ENCODE results near the gene CRHR2.
"Not testable (repeated sequence)": the region's sequence is repeated elsewhere in the genome, so short reads cannot be mapped to it uniquely, and the experiment has no call there.

CRHR2 gene

DNA sequence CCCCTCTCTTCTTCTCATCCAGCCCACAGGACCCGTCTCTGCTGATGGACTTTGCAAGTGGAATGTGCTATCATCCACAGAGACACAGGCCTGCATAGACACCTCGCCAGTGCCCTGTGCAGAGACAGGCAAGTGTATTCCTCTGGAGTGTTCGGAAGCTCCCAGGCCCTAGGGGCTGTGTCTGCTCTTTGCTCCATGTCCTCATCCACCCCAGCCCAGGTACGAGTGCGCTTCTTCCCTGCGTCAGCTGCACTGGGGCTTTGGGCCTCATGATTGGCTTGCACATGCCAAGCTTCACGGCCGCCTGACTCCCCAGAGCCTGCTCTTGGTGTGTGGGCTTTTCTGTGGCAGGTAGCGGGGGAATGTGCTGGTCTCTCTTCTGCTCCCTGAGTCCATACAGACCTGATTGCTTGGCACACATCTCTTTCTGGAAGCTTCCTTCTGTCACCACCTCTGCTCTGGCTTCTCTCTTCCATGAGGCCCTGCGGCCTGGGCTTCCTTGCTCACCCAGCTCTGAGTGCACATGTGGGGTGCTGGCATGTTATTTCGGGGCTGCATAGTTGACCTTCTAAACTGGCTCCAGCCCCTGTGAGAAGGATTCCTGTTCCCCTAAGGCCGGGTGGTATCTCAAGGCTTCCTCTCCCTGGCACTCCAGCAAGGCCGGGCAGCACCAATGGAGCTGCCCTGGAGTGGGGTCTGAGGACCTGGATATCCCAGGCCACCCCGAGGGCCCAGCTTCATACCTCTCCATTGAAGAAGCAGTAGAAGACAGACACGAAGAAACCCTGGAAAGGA lies 27.8 kb downstream of the CRHR2 start:
- no peak for DNase-seq (ENCODE audit: low read depth)

DNA sequence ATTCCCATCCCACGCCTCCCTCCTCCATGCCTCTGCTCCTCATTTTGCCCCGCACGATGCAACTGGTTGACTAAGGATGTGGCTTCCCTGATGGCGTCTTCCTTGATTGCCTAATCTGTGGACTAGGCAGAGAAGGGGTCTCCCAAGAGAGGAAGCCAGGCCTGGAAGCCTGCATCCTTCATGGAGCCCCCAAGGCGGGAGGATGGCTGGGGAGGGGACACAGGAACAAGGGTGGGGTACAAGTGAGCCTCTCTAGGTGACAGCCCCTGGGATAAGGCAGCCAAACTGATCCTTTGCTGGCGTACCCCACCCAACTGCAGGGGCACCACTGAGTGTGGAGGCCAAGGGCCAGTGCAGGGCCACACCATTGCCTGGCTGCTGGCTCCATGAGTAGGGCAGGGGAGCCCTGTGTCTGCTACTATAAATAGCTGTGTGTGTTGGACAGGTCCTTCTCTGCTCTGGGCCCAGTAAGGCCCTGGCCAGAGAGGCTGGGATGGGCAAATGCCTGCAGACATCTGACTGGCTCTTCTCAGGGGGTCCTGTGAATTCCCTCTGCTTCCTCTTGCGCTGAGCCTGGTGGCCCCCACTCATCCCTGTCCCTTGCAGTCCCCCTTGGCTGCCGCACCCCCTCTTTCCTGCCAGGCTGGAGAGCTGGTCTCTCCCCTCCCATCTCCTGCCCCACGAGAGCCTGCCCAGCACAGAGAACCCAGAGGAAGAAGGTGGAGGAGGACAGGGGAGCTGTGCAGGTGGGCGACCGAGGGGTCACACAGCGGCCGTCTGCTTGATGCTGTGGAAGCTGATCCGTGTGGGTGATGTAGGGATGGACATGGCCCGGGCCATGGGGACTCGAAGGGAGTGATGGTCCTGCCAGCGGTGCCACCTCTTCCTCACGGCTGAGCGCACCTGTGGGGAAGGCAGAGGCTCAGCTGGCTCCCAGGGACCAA lies 29.3 kb downstream of the CRHR2 start:
- DNase-seq (ENCODE audit: low read depth) = no peak

DNA sequence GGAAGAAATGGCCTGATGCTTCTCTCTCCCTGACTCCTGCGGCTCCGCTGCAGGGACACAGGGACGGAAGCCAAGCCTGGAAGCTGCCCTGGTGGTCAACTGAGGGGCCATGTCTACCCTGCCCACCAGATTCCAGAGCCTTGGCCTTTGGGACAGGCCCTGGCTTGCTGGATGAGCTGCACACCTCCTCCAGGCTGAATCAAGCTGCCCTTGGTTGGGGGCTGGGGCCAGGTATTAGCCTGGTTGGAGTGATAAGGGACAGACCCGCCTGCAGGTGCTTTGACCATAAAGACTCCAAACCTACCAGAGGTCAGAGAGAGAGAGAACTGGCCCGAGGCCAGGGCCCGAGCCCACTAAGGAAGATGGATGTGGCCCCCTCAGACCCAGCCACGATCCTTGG lies 30.1 kb downstream of the CRHR2 start:
- no peak for DNase-seq (ENCODE audit: low read depth)

DNA sequence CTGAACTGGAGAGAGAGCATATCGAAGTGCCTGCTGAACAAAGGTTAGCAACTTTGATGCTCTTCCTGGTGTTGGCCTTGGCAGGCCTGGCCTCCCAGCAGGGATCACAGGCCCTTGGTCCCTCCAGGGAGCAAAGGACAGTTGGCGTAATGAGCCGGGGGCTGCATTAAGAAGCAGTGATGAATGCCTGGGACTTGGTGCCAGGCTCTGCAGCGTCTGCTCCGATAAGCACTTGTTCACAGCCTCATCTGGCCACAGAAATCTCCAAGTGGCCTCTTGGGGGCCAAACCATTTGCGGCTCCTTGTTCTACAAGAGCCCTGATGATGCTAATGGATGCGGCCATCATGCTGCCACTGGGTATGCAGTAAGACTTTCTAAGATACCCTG lies 31.8 kb downstream of the CRHR2 start:
- DNase-seq (ENCODE audit: low read depth) = no peak

DNA sequence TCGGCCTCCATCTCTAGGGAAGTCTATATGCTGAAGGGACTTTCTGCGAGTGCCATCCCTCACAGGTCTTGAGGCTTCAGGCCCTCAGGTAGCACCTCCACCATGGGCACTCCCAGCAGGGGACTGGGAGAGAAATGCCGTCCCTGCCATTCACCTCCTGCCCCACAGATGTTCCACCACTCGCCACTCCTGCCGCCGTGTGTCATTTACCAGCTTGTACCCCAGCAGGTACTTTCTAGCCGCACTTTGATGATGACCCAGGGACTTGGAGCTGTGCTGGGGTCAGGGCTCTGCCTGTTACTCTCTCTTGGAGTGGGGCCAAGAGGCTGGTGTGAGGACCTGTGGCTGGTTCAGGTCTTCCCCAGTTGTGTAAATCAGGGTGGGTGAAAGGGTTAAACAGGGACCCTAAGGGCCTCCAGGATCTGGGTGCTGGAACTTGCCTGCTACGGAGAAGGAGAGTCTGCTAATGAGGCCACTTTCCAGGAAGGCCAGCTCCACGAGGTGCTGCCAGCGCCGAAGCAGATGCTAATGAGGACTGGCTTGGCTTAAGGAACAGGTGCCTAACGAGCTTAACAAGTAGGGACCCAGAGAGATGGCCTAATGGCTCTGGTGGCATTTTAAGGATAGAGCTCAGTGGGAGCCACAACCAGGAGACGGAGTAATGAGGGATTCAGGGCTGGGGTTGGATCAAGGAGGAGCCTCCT lies 32.4 kb downstream of the CRHR2 start:
- DNase-seq (ENCODE audit: low read depth) = no peak

DNA sequence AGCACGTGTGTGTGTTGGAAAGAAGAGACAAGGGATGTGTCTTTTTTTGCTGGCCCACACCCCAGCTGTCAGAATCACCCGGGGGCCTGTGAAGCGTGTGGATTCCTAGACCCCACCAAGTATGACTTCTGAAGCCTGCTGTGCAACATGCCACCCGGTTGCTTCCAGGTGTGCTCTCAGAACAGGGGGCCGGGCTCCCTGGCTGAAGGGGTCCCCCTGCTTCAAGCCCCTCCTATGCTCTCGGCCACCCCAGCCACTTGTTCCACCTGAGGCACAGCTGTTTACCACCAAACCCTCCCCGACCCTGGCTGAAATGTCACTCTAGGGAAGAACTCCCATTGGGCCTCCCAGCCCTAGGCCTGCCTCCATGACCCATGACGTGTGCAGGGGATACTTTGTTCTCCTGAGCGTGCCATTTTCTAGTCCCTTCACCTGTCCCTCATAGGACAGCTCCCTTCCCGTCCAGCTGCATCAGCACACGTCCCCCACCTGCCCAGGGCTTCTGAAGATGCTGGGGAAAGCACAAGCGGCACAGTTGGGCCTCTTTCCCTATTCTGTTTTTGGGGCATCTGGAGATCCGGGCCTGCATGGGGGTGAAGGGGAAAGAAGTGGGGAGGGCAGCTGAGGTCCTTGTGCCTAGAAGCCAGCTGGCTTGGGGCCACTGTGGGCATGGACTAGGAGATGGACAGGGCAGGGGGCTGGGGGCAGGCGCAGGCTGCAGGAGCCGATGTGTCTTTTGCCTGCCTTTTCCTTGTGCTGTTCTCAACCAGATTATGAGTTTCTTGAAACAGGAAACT lies 33.3 kb downstream of the CRHR2 start:
- no peak for DNase-seq (ENCODE audit: low read depth)

DNA sequence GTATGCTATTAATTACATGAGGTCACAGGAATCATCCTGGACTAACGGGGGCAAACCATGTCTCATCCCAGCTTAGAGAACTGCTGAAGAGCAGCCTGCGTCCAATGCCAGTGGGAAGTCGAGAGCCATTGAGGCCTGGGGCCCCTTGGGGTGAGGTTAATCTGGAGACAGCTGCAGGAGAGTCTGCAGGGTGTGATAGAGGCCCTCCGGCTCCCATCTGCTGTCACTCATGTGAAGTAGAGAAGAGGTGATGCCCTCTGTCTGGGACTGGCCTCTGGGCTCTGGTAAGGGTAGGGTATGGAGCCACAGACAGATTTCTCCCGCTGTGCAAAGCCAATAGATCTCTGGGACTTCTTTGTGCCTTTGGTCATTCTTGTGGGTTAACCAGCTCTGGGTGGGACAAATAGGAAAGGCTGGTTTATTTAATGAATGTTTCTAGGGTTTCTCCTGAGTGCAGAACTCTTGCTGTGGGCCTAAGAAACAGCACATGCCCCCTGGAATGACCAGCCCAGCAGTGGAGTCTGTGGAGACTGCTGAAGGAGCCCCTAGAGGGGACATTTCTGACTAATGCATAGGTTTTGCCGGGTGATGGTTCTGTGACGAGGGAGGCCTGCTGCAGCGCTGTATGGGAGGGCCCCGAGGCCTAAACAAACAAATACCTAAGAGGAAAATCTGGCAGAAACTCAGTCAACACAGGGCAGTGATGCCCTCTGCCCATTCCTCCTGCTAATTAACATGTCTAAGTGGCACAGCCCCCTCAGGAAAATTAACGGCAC lies 34.5 kb downstream of the CRHR2 start:
- no peak for DNase-seq (ENCODE audit: low read depth)

DNA sequence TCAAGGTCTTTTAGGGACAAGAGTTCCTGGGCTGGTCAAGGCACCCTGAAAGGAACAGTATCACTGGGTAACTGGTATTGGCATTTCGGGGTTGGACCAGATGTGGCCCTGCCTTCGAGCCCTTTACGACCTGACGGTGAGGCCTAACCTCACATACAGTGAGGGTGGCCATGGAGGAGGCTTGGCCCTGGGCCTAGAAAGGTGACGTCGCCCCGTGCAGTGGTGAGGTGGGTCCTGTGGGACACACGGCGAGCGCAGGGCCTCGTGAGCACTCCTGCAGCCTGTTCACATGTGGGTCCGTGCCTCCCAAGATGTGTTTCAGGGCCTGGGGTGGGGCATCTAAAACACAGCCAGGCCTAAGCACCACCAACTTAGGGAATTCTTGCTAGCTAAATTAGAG lies 36.1 kb downstream of the CRHR2 start:
- no peak for DNase-seq (ENCODE audit: low read depth)

DNA sequence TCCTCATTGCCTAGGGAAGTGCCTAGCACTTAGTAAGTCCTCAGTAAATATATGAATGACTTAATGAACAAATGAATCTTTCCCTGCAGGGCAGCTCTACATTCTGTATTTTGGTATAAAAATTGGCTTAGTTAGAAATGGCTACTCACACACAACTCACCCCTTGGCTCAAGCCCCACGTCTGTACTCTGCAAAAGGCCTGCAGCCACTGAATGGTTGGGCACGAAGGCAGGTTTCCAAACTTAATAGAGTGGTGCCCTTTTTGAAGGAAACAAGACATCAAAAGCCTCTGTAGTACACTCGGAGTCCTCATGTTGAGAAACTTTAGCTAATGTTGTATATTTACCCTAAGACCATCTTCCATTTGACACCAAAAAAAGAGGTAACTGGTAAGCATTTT lies 36.6 kb downstream of the CRHR2 start:
- DNase-seq (ENCODE audit: low read depth) = no peak

DNA sequence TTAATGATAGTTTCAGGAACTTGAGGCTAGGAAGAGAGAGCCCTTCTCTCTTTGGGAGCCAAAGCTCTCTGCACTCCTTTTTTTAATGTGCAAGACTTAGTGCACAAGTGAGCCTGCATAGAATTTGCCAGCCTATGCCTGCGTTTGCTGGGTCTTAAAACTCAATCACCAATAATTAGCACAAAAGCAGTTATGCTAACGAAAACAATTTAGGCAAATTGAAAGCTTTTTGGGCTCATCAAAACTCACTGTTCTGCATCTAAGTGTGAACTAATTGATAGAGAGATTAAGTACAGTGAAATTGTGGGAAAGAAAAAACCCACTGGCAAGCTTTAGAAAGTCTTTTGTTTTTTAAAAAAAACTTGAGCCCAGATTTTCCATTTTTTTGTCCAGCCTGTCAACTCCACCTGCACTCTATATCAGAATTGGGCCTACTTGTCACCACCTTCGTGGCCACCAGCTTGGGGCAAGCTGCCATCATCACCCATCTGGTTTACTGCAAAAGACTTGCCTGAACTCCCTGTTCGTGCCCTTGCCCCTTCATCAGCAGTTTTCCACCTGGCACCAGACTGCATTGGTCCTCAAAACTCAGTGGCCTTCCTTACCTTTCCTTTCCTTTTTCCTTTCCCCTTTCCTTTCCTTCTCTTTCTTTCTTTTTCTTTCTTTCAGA lies 37.8 kb downstream of the CRHR2 start:
- DNase-seq (ENCODE audit: low read depth) = no peak

DNA sequence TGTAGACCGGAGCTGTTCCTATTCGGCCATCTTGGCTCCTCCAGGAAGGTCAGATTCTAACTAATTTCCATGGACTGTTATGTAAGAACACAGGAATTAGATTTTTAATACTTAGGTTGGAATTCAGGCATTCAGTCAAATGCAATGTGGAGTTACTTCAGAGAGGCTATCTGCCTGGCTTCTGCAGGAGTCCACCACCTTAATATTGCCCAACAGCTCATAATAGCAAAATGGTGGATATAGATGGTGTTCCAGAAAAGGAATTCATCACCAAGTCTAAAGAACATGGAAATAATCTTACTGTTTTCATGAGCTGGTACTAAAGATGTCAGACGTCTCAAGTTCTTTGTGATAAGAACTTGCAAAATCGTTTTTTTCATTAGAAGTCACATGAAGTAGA lies 39.5 kb downstream of the CRHR2 start:
- no peak for DNase-seq (ENCODE audit: low read depth)

DNA sequence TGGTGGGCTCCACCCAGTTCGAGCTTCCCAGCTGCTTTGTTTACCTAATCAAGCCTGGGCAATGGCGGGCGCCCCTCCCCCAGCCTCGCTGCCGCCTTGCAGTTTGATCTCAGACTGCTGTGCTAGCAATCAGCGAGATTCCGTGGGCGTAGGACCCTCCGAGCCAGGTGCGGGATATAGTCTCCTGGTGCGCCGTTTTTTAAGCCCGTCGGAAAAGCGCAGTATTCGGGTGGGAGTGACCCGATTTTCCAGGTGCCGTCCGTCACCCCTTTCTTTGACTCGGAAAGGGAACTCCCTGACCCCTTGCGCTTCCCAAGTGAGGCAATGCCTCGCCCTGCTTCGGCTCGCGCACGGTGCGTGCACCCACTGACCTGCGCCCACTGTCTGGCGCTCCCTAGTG lies 39.9 kb downstream of the CRHR2 start:
- not testable (repeated sequence) for DNase-seq (ENCODE audit: low read depth)

DNA sequence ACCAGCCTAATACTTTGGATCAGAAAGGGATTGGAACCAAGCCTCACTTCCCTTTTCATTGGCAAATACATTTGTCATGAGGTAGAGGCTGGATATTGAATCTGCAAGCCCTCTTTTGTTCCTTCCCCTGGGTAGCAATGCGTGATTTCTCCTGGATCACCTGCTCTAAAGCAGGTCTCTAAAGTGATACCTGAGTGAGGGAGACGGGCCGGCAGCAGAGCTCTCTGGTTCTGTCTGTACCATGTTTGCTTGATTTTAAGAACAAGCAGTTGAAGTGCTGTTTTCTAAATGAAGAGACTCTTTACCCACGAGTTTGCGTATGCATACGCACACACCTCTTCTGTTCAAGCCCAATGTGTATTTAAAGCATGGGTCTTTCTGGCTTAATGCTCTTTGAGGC lies 46.5 kb downstream of the CRHR2 start:
- DNase-seq (ENCODE audit: low read depth) = no peak

DNA sequence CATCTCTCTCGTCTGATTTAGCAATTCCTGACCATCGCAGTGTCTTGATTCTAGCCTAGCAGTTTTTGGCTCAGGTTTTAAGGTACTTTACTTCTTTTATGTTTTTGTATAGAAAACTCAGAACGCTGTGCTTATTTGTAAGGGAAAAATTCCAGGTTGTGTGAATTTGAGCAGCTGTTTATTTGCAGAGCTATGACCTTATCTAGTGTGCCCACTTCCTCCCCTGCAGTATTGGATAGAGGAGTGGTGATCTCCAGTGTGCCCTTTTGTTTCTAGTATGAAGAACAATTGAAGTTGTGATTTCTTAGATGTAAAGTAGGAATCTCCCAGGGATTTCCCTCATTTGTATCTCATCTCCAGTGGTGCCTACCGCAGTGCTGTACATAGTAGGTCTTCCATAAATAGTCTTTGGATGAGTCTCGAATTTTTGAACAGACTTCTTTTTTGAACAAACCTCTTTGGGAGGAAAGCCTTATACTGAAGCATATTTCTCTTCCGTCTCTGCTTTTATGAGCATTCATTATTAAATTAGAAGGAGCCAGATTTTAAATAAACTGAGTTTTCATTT lies 47.5 kb downstream of the CRHR2 start:
- no peak for DNase-seq (ENCODE audit: low read depth)

DNA sequence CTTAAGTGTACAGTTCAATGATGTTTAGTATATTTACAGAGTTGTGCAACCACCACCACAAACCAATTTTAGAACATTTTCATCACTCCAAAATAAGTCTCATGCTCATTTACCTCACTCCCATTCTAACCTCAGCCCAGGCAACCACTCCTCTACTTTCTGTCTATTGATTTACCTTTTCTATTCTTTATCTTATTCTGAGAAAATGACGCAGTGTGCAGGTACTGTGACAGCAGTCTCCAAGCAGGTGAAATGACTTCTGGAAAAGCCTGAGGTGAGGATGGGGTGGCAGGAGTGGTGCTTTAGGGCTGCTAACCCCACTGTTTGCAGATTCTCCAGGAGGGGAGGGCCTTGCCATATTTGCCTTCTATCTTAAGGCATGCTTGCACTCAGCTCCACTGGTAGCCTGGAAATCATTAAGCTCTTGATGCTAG lies 48.0 kb downstream of the CRHR2 start:
- DNase-seq (ENCODE audit: low read depth) = no peak

DNA sequence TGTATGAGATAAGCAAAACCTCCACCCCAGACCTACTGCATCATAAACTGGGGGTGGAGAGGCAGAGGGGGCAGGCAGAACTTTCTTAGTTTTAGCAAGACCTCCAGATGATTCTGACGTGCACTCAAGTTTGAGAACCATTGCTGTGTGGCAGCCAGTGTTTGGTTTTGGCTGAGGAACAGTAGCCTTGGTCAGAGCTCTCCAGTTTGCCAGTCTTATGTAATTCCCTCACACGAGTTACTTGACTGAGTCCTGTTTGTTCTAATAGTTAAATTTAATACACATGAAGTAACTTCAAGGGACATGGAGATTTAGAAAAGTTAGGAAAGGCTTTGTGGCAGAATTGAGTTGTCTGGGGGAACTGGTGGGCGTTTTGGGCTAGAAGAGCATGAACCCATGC lies 49.0 kb downstream of the CRHR2 start:
- no peak for DNase-seq (ENCODE audit: low read depth)

DNA sequence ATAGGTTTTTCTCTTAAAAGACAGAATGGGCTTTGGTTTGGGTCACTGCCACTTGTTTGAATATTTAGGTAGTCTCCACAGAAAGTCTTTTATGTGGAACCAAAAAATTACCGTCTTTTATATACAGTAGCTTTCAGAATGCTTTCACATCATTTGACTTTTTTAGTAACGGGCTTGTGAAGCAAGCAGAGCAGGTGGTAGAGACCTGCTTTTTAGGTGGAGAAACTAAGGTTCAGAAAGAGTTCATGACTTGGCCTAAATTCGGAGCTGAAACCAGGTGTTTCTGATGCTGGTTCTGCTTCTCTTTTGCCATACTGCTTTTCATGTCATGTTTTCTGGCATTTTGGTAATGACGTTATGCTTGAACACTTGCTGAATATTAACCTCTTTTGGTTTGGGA lies 51.3 kb downstream of the CRHR2 start:
- no peak for DNase-seq (ENCODE audit: low read depth)

DNA sequence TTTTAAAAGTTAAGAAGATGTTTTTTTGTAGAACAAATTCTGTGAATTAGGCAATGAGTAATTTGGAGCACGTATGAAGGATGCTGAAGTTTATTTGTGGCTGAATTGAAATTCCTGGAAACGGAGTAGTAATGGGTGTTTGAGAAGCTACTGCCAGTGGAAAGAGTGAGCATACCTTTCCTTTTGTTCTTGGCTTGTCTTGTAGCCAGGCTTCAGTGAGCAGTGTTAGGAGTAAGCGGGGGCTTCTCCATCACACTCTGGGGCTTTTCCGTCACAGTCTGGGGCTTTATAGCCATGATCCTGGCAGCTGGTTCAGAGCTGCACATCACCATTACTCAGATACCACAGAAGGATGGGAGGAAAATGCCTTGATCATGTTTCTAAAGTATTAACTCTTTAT lies 55.2 kb downstream of the CRHR2 start:
- DNase-seq (ENCODE audit: low read depth) = no peak

DNA sequence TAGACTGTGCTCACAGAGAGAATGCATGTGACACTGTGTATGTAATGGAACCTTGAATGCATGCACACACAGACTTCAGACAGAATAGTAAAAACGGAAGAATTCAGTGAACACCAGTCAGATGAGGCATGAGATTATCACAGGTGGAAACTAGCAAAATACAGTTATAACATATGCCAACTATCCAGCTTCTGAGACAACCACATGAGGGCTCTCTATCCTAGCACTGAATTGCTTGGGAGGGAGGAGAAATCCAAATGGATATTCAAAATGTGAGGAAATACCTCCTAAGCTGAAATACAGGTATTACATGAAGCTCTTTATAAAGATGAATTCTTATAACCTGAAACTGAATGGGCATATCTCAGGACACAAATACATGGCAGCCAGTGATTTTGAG lies 57.0 kb downstream of the CRHR2 start:
- DNase-seq (ENCODE audit: low read depth) = no peak

DNA sequence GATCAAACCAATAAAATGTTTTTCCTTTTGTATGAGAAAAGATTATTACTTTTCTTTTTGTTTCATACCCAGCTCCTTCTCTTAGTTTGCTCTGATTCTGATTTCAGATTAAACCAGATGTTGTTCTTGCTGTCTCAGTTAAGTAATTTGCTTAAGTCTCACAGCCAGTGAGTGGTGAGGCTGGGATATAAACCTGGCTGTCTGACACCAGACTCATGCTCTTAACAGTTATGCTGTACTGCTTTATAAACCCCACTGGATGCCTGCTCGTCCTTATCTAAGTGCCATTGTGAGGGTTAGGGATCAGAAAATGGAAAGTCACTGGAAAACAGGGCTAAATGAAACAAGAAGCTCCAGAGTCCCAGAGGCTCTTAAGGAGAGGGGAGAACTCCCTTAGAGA lies 63.3 kb downstream of the CRHR2 start:
- DNase-seq (ENCODE audit: low read depth) = no peak

All from non-pigmented ciliary epithelial cell (primary cell).